GM21390 (cell line): ENCODE results near the gene CBLN1.

Experiments used
- ATAC-seq: cut with Tn5 transposase; IDR thresholded peaks from one replicate; pipeline ENCODE4 v1.9.1; 2021; ENCODE audit not compliant: unreplicated experiment

The CBLN1 gene

DNA sequence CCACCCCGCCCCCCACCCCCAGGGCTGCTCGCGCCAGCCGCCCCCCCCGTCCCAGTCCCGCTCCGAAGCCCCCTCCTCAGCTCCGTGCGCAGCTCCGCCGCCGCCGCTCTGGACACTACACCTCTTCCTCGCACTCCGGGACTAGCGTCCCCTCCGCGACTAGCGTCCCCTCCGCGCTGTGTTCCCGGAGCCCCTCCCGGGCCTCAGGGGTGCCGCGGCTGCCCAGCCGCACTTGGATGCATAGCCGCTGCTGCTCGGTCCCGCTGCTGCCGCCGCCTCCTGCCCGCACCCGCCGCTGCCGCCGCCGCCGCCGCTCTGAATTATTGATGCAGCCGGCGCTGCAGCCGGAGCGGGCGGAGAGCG, at the start of gene CBLN1:
Gene CBLN1 (minus strand): TSS at position 359 of the 363 bp plus-strand sequence. CDS start 373 bp downstream, outside the sequence.
- ATAC-seq, result no peak

DNA sequence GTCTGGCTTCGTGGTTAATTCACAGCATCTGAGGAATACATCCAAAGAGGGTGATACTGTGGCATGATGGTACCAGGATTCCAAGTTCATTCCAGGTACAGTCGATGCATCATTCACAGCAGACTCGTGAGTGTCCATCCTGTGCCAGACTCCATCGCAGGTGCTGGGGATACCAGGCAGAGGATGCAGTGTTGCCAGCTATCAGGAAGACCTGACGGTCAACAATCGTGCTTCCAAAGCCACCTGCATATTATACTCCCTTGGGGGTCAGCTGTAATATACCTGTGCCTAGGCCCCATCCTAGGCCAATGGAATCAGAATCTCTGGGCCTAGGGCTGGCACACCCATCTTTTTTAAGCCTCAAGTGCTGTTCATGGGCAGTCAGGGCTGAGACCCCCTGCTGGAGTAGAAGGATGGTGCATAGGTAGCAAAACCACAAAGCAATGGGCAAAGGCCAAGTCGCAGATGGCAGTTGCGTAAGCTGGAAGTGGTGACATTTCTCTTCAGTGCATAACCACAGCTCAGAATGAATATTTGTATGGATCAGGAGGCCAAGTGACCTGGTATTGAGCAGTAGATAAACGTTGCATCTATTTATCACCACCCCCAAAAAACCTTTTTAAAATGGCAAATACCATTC, 49.0 kb upstream of the CBLN1 start:
- no peak for ATAC-seq

DNA sequence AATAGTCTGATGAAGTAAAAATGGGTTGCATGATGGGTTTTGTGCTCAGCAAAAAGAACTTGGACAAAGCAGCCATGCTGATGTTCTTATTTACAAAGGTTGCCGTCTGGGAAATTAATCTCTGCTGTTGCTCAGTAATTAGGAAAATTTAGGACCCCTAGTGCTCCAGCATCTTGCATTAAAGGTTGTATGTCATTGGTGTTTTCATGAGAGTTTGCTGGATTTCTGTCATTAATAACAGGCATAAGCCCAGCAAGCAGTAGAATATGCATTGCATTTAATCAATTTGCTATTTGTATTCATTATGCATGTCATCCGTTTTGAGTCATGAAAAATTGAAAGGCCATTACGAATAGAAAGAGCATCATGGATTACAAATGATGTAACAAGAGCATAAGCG, 46.7 kb upstream of the CBLN1 start:
- no peak for ATAC-seq

- no peak for ATAC-seq
Observed at GRCh38 chr16:49327466-49327865, 45.8 kb upstream of the CBLN1 start.

DNA sequence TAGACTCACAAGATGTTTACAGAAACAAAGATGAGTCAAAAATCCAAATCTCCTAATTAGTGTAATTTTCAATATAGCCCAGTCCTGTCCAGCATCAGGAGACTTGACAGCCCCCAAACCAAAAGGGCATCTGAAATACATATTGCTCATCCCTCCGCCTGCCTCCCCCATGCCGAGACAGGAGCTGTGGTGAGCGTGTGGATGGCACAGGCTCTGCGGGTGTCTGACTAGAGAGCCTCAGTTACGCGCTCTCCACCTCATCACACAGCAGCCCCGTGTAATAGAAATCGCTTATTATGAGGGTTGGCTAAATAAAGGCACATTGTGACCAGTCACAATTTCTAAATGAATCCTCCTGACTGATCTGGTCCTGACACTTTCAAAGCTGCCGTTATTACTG, 43.1 kb upstream of the CBLN1 start:
- ATAC-seq, result no peak

DNA sequence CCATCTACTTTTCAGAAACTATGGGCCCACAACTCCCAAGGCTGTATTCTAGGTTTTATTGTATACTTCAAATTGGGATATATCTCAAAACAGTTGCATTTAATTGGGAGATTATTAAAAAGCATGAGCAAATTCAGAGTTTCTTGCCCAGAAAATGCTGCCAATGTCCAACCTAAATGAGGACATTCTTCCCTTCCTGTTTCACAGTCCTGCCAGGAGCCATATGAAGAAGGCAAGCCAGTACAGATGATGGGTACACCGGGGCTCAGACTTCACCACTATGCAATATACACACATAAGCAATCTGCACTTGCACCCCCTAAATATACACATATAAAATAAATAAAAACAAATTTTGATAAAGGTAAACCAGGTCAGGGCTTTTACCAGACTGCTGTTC, 34.0 kb upstream of the CBLN1 start:
- ATAC-seq, result no peak

GRCh38 chr16:49312389-49312985, 30.8 kb upstream of the CBLN1 start:
- no peak for ATAC-seq

- ATAC-seq, result no peak
Observed at GRCh38 chr16:49311823-49312222, 30.2 kb upstream of the CBLN1 start.

DNA sequence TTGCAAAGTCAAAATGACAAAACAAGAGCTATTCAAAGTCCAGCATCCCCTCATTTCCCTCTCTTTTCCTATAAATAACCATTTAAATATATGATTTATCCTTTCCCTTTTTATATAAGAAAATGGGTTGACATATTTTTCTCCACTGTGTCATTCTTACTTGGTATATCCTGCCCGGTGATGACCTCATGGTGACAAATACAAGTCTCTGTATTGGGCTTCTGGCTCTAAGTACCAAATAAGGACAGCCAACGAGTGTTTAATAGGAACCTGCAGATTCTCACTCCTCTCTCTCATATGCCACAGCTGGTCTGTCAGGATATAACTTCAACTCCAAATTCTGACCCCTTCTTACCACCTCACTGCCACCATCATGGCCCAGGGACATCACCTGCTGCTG, 25.5 kb upstream of the CBLN1 start:
- ATAC-seq, result no peak

GRCh38 chr16:49305406-49305805, 23.8 kb upstream of the CBLN1 start:
- ATAC-seq, result no peak

- no peak for ATAC-seq
Observed at GRCh38 chr16:49292413-49292812, 10.8 kb upstream of the CBLN1 start.

- no peak for ATAC-seq
Observed at GRCh38 chr16:49287572-49287971, 5.9 kb upstream of the CBLN1 start.

DNA sequence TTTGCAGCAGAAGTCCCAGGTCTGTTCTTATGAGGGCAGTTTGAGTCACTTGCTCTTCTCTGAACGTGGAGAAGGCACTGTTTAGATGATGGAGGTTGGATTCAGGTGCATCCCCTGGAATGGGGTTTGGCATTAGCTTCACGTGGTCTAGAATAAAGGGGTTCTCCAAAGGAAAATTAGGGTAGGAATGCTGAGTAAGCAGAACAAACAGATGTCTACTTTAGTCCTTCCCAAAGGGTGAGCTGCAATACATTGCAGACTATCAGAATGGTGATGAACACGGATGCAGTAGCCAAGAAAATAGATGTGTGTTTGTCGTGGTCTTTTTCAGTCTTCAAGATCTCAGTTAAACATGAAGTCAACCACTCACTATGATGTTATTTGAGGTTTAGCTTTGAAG, 3.3 kb upstream of the CBLN1 start:
- ATAC-seq, result no peak

DNA sequence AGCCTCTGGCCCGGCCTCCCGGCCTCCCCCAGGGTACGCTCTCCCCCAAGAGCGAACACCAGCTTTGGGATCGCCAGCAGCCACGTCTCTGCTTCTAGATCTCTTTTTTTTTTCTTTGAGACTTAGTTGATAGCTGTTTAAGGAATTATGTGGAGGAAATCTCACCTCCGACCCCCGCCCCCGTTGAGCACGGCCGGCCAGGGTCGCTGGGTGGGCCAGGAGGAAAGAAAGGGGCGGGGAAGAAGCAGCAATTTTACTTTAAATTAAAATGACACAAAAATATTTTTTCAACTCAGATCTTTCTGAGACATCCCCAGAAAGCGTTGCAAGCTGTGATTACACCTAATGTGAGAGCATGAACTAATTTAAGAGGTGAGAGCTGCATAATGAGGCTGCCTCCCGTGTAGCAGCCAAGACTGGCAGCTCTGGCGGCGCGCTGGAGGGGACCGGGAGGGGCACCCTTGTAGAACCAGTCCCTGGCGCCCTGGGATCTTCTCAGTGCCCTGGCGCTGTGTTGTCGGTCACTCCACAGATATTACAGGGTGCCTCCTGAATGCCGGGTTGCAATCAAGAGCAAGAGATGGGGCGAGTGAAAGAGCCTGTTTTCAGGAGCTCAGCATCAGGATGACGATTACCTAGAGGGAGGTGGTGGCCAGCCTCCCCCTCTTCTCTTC, 1.9 kb upstream of the CBLN1 start:
- ATAC-seq, result no peak

DNA sequence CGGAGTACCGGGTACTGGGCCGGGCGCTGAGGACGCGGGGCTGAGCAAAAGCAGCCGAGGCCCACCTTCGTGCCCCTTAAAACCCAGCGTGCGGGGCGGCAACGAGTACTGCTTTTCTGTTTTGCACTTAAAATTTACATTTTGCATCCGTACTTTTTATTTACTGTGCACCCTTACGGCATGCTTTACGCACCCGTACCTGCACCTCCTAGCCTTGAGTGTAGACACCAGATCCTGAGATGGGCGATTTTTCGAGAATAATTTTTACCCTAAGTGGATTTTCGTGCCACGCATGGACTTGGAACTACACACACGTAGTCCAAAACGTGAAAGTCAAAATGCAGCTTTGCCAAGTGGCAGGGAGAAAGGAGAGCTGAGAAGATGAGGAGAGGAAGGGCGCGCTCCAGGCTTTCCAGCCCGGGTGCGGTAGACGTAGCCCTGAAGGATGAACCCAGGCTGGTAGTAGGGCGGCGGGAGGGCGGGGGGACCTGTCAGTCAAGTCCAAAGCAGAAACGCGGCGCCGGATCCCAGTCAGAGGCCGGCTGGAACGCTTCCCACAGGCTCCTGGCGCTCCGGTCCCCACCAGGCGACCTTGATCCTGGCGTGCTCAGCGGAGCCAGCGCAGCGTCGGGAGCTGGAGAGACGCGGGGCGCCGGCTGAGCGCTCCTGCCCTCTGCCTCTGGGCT, 1.2 kb upstream of the CBLN1 start:
- ATAC-seq, result no peak

DNA sequence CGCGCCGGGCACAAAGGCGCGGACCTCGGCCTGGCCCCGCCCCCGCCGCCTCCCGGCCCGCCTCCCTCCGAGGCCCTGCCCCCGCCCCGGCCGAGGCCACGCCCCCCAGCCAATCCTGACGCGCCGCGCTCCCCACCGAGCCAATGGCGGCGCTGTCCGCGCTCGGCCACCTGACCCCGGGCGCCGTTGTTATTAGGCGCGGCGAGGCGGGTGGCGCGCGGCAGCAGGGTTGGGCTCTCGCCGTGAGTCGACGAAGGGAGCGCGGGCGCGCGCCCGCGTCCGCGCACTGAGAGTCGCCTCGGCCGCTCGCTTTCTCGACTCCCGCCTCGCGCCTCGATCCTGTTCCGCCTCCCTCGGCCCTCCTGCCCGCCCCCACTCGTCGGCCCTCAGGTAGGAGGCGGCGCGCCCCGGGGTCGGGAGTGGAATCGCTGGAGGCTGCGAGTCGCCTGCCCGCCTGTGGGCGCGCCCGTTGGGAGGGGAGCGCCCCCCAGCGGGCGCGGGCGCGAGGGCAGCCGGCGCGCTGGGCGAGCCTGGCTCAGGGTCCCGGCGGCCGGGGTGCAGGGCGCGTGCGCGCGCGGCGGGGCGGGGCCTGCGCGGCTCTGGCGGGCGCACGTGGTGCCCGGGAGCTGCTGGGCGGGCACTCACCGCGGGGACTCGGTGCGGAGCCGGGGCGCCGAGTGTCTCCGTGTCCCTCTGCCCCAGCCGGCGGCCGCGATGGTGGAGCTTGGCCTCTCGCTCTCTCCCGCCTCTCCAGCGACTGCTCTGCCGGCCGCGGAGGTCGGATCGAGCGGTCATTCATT, 405 bp upstream of the CBLN1 start:
- peak; percentile 89 for ATAC-seq

DNA sequence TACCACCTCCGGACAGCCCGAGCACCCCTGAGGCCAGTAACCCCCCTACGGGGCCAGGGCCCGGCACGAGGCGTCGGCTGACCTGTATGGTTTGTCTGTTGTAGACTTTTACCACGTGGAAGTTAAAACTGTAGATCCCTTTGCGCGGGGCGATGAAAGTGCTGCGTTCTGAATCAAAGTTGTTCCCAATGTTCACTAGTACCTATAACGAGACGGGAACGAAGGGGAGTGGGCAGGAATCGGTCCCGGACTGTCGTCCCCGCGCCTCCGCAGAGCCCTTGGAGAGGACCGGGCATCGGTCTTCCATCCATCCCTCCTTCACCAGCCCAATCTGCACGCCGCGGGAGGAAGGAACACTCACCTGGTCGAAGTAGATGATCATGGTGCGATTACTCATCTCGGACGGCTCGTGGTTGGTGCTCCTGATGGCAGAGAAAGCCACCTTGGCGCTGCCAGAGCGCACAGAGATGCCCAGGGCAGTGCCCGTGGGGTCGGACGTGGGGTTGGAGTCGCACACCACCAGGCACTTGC, 732 bp downstream of the CBLN1 start:
- ATAC-seq, result no peak

GRCh38 chr16:49280105-49280741, 1.4 kb downstream of the CBLN1 start:
- no peak for ATAC-seq

- ATAC-seq, result no peak
Observed at GRCh38 chr16:49278944-49279725, 2.5 kb downstream of the CBLN1 start.

- ATAC-seq, result no peak
Observed at GRCh38 chr16:49278567-49278827, 3.1 kb downstream of the CBLN1 start.
